ENCODE data around the gene RUSF1. TPM values are rescaled to one million over a fixed set of nuclear protein-coding genes. Genes with fewer than 3 reads are reported as not detected.

RUSF1 gene
- total and polyA plus RNA-seq, 4 donors: 21.8 to 73.1 (median 49.5) TPM

DNA sequence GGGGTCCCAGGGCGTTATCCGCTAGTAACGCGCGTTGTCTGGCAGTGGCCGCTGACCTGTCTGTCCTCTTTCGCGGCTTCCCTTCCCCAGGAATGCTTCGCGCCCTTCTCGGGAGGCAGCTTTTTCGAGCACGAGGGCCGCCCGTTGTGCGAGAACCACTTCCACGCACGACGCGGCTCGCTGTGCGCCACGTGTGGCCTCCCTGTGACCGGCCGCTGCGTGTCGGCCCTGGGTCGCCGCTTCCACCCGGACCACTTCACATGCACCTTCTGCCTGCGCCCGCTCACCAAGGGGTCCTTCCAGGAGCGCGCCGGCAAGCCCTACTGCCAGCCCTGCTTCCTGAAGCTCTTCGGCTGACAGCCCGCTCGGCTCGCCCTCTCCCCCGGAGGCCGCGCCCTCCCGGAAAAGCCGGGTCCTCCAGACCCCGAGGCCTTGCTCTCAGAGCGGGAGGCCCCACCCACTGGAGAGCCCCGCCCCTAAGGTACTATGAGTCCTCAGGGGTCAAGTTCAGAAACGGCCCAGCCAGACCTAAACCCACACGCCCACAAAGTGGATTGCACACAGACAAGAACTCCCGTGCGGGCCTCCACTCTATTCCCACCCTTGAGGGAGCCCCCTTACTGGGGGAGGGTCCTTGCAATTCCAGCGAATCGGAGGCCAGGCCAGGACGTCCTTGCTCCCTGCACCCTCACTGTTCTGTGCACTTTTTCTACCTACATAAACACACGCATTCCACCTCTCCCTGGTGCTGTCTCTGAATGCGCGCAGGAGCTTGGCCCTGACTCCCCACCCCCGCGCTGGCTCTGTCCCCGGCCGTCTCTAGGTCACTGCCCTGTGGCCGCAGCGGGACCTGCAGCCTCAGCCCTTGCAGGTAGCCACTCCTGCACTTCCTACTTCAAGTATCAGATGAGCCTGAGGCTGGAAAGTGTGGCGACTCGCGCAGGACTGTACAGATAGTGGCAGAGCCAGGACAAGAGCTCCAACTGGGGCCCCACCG is 30.7 kb downstream of the RUSF1 start:
- no peaks in the 10 kb centered on the region for H3K36me3 ChIP-seq (ENCODE audit: control insufficient read depth in 4 of 4, insufficient read depth in 3 of 4, low read depth in 1 of 4, low read length in 3 of 4)
- no peak overlapping the region for H3K9ac ChIP-seq (ENCODE audit: low read depth in 1 of 2, low read length in 2 of 2)
- H3K4me3 ChIP-seq (ENCODE audit: low read depth in 1 of 3, low read length in 3 of 3): peak overlapping the region; percentile 7 to 72 (median 54)
- no peaks in the 10 kb centered on the region for H3K27me3 ChIP-seq (ENCODE audit: control insufficient read depth in 4 of 4, insufficient read depth in 4 of 4, low read length in 3 of 4)
- H3K4me1 ChIP-seq (ENCODE audit: control insufficient read depth in 4 of 4, insufficient read depth in 4 of 4, low read length in 3 of 4): peaks cover 5 to 31% (median 19%) of the 10 kb centered on the region in 4 donors
- H3K27ac ChIP-seq (ENCODE audit: low read depth in 1 of 2, low read length in 2 of 2): peak overlapping the region; percentile 81 to 89
- 20% methylated on average over 67 of the region's 67 CpGs for WGBS
- peak; percentile 81 for DNase-seq (ENCODE audit: low spot score)
- H3K9me3 ChIP-seq (ENCODE audit: control insufficient read depth in 4 of 4, low read length in 3 of 4): no peaks in the 10 kb centered on the region
- TF ChIP-seq SP1 (IDR thresholded peaks at IDR 0.05) (peak; percentile 89), YY1 (IDR thresholded peaks at IDR 0.05) (peak; percentile 41), REST (IDR thresholded peaks at IDR 0.05) (no peak), ATF3 (IDR thresholded peaks at IDR 0.05) (no peak), EGR1 (IDR thresholded peaks at IDR 0.05; ENCODE audit: low read depth in 2 of 2) (peak; percentile 74 to 89), FOXA1 (IDR thresholded peaks at IDR 0.05) (no peak), FOXA2 (IDR thresholded peaks at IDR 0.05) (peak; percentile 21), ZBTB33 (IDR thresholded peaks at IDR 0.05) (no peak), HNF4A (conservative IDR thresholded peaks at IDR 0.05) (peak; percentile 59 to 67), MAX (IDR thresholded peaks at IDR 0.05) (peak; percentile 40), RAD21 (IDR thresholded peaks at IDR 0.05) (peak; percentile 54 to 68), TAF1 (conservative IDR thresholded peaks at IDR 0.05) (peak; percentile 8), GABPA (IDR thresholded peaks at IDR 0.05 in 1 of 2, conservative IDR thresholded peaks at IDR 0.05 in 1 of 2) (peak in 1 of 2 donors; percentile 27), HNF4G (IDR thresholded peaks at IDR 0.05) (no peak), RXRA (IDR thresholded peaks at IDR 0.05) (peak; percentile 88 to 90), JUND (IDR thresholded peaks at IDR 0.05) (peak in 1 of 2 donors; percentile 20), NR2F2 (IDR thresholded peaks at IDR 0.05) (peak; percentile 57)
- TF ChIP-seq, protein P1, sequence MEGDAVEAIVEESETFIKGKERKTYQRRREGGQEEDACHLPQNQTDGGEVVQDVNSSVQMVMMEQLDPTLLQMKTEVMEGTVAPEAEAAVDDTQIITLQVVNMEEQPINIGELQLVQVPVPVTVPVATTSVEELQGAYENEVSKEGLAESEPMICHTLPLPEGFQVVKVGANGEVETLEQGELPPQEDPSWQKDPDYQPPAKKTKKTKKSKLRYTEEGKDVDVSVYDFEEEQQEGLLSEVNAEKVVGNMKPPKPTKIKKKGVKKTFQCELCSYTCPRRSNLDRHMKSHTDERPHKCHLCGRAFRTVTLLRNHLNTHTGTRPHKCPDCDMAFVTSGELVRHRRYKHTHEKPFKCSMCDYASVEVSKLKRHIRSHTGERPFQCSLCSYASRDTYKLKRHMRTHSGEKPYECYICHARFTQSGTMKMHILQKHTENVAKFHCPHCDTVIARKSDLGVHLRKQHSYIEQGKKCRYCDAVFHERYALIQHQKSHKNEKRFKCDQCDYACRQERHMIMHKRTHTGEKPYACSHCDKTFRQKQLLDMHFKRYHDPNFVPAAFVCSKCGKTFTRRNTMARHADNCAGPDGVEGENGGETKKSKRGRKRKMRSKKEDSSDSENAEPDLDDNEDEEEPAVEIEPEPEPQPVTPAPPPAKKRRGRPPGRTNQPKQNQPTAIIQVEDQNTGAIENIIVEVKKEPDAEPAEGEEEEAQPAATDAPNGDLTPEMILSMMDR (IDR thresholded peaks at IDR 0.05; ENCODE audit: low read depth, low read length, missing input control): peak; percentile 63

Measured in liver (tissue), 9 donors.